A549 (cell line): Measurements from ENCODE around the gene DXO. TPM values are rescaled to one million over a fixed set of nuclear protein-coding genes. Genes with fewer than 3 reads are reported as not detected.

ENCODE experiments used
- ATAC-seq, 2 experiments: fragments of 200-7000 bp in 1 of 2; fragments of >200 bp in 1 of 2; cut with Nextera tagmentation in 1 of 2; cut with Tn5 transposase in 1 of 2; 3 replicates each; pipeline versions ENCODE4 v1.8.0 to v1.9.1; 2018 to 2020; ENCODE audit warnings: mild to moderate bottlenecking in 1 of 2, moderate library complexity in 1 of 2
- CTCF ChIA-PET: fragments of 300-600 bp; sonication (Branson Sonifier 250); formaldehyde crosslinking; extraction: SDS; loops from one replicate; lab custom pipeline; 2021; ENCODE audit warnings: antibody characterized with exemption, inconsistent platforms; lab: Yijun Ruan, JAX
- POLR2A ChIA-PET: fragments of 350-600 bp; formaldehyde crosslinking; extraction: SDS; loops from one replicate; lab custom pipeline; 2021; ENCODE audit warnings: antibody characterized with exemption, inconsistent platforms; lab: Yijun Ruan, JAX
- DNase-seq, 2 experiments: peaks; one replicate each; pipeline versions ENCODE4 v3.0.0 to v3.0.0-alpha.2; 2011 to 2016; ENCODE audit warnings: low read depth in 1 of 2, low spot score in 1 of 2
- FAIRE-seq: peaks from 2 replicates; lab custom pipeline; 2011; peaks lifted over from hg19 to GRCh38; lab: Jason Lieb, UNC
- H3K27ac ChIP-seq, 2 experiments: fragments of >200 bp; sonication (Bioruptor Twin); formaldehyde crosslinking; 3 replicates each; pipeline ENCODE4 v1.5.1; 2016 to 2017
- H3K4me1 ChIP-seq: fragments of >200 bp; sonication (Bioruptor Twin); formaldehyde crosslinking; 3 replicates; pipeline ENCODE4 v1.6.1; 2016
- H3K4me2 ChIP-seq: fragments of >200 bp; sonication (Bioruptor Twin); formaldehyde crosslinking; 3 replicates; pipeline ENCODE4 v1.6.1; 2016
- H3K4me3 ChIP-seq: fragments of >200 bp; sonication (Bioruptor Twin); formaldehyde crosslinking; 3 replicates; pipeline ENCODE4 v1.5.1; 2016
- H3K9me3 ChIP-seq: fragments of >200 bp; sonication (Bioruptor Twin); formaldehyde crosslinking; 3 replicates; pipeline ENCODE4 v1.6.1; 2016
- BCL3 ChIP-seq: fragments of >200 bp; sonication (Bioruptor Twin); formaldehyde crosslinking; IDR thresholded peaks from 3 replicates; pipeline ENCODE4 v1.6.1; 2016
- CBX8 ChIP-seq: fragments of 200-600 bp; sonication (generic); IDR thresholded peaks from 2 replicates; pipeline ENCODE4 v1.6.1; 2016
- EHMT2 ChIP-seq: fragments of 200-600 bp; sonication (generic); IDR thresholded peaks from 2 replicates; pipeline ENCODE4 v1.6.1; 2016; ENCODE audit warnings: antibody characterized with exemption, low read depth, mild to moderate bottlenecking, moderate library complexity
- GATA3 ChIP-seq: IDR thresholded peaks from 2 replicates; pipeline ENCODE4 v1.6.1; 2012; ENCODE audit warnings: borderline replicate concordance
- HDAC2 ChIP-seq: fragments of 200-600 bp; sonication (generic); IDR thresholded peaks from 2 replicates; pipeline ENCODE4 v1.6.1; 2016
- HES2 ChIP-seq: fragments of >200 bp; sonication (Bioruptor Twin); formaldehyde crosslinking; IDR thresholded peaks from 2 replicates; pipeline ENCODE4 v1.6.1; 2016
- HMGXB4 ChIP-seq: fragments of 250-450 bp; sonication (Bioruptor Pico); IDR thresholded peaks from 2 replicates; pipeline ENCODE4 v1.5.0; 2021; ENCODE audit warnings: mild to moderate bottlenecking, moderate library complexity, borderline replicate concordance
- KDM1A ChIP-seq: fragments of 200-600 bp; sonication (generic); IDR thresholded peaks from 2 replicates; pipeline ENCODE4 v1.6.1; 2016; ENCODE audit warnings: low read depth, mild to moderate bottlenecking
- NFE2L2 ChIP-seq: fragments of 150-350 bp; conservative IDR thresholded peaks from 2 replicates; pipeline ENCODE4 v1.6.1; 2014; ENCODE audit warnings: low read length
- PBX3 ChIP-seq: IDR thresholded peaks from 2 replicates; pipeline ENCODE4 v1.6.1; 2012
- PHF8 ChIP-seq: fragments of 200-600 bp; sonication (generic); IDR thresholded peaks from 2 replicates; pipeline ENCODE4 v1.6.1; 2016; ENCODE audit warnings: low read depth, mild to moderate bottlenecking, antibody characterized with exemption, moderate library complexity, borderline replicate concordance
- RAD21 ChIP-seq, 2 experiments: fragments of >200 bp in 1 of 2; sonication (Bioruptor Twin) in 1 of 2; formaldehyde crosslinking in 1 of 2; IDR thresholded peaks in 1 of 2; conservative IDR thresholded peaks in 1 of 2; 2 replicates in 1 of 2; 3 replicates in 1 of 2; pipeline ENCODE4 v1.6.1; 2012 to 2018; ENCODE audit warnings: inconsistent platforms in 1 of 2
- RCOR1 ChIP-seq: fragments of 150-350 bp; IDR thresholded peaks from 2 replicates; pipeline ENCODE4 v1.6.1; 2014; ENCODE audit warnings: antibody characterized with exemption, low read length, low read depth
- REST ChIP-seq: fragments of 200-600 bp; sonication (generic); IDR thresholded peaks from 2 replicates; pipeline ENCODE4 v1.6.1; 2016; ENCODE audit warnings: antibody characterized with exemption, mild to moderate bottlenecking, moderate library complexity
- SMC3 ChIP-seq: fragments of >200 bp; sonication (Bioruptor Twin); formaldehyde crosslinking; IDR thresholded peaks from 3 replicates; pipeline ENCODE4 v1.6.1; 2018; ENCODE audit warnings: inconsistent platforms
- TFCP2L1 ChIP-seq: fragments of 250-450 bp; sonication (Bioruptor Pico); IDR thresholded peaks from 2 replicates; pipeline ENCODE4 v1.5.0; 2021; ENCODE audit warnings: mild to moderate bottlenecking
- USF2 ChIP-seq: fragments of 450-650 bp; IDR thresholded peaks from 2 replicates; pipeline ENCODE4 v1.6.1; 2014; ENCODE audit warnings: antibody characterized with exemption
- ZFP36 ChIP-seq: fragments of 450-650 bp; IDR thresholded peaks from 2 replicates; pipeline ENCODE4 v1.6.1; 2014; ENCODE audit warnings: borderline replicate concordance; ENCODE audit not compliant: partially characterized antibody
- WGBS: methylation state at CpG from one replicate; pipeline ENCODE4 v1.1.6; 2017; ENCODE audit errors: missing lambda C conversion rate; 5-methylcytosine and 5-hydroxymethylcytosine counted together
- polyA plus RNA-seq, 4 experiments: library from polyadenylated mRNA; depleted of rRNA in 3 of 4; stranded (reverse); fragments of >200 nt; fragmentation: RNase III in 1 of 4; extraction: RNeasy Plus Mini Kit Qiagen cat#74134 plus additional on column Dnase treatment in 1 of 4; gene quantifications; 2 replicates in 3 of 4; 3 replicates in 1 of 4; pipeline ENCODE4 v1.2.3, GENCODE V29; 2011 to 2017

DXO gene
- polyA plus RNA-seq, 2 of the 4 experiments (the other 2 are of a cell fraction): 12.7 to 15.6 TPM

GRCh38 chr6:31972709-31973350 is 892 bp upstream of the DXO start:
- peak overlapping the region; percentile 87 for H3K4me2 ChIP-seq
- FAIRE-seq (no peak), ATAC-seq (no peak; a peak in 1 of 6 replicates)

GRCh38 chr6:31971279-31971992 is 502 bp downstream of the DXO start:
- 0 out of 2 replicates have a peak, but pooled peaks have one; percentile 27 for TF ChIP-seq GATA3
- TF ChIP-seq NFE2L2: no peak
- TF ChIP-seq RCOR1: no peak
- TF ChIP-seq EHMT2: no peak
- H3K4me1 ChIP-seq: peaks cover 17% of the 10 kb centered on the region; the same call in 1 of the 3 replicates
- peak overlapping the region; percentile 96 for H3K4me2 ChIP-seq
- H3K9me3 ChIP-seq: no peaks in the 10 kb centered on the region
- ChIA-PET POLR2A (interaction anchor here (1.1 to 1.8 kb wide), 3 partner anchors 13 to 136 kb away, joined by 6 to 13 read pairs (median 9); partner anchors contain the start of genes NELFE and SKIC2), CTCF (interaction anchor here (0.5 to 2.1 kb wide), 5 partner anchors 12 to 124 kb away, joined by 3 to 10 read pairs (median 6); partner anchors contain the start of gene SKIC2)
- peak; percentile 30 to 40 for ATAC-seq
- H3K4me3 ChIP-seq: peak overlapping the region; percentile 72
- H3K27ac ChIP-seq: peak overlapping the region; percentile 89 to 93
- FAIRE-seq: no peak
- WGBS: 8% methylated on average over 13 of the region's 29 CpGs
- DNase-seq: no peak

More at GRCh38 chr6:31972709-31973350, 892 bp upstream of the DXO start:
- no peak for TF ChIP-seq RAD21 (conservative IDR thresholded peaks at IDR 0.05 in 1 of 2, IDR thresholded peaks at IDR 0.05 in 1 of 2)
- TF ChIP-seq PHF8: 0 out of 2 replicates have a peak, but pooled peaks have one; percentile 20
- TF ChIP-seq, all 56 proteins: peak for 1
- ChIA-PET CTCF (interaction anchor here (1.3 to 2.2 kb wide), 3 partner anchors 16 to 21 kb away, joined by 5 to 10 read pairs (median 6); no protein-coding TSS in a partner anchor), POLR2A (interaction anchor here (0.5 to 1.8 kb wide), 2 partner anchors 14 to 155 kb away, joined by 3 to 13 read pairs; partner anchors contain the start of genes ATF6B, NELFE and SKIC2)
- H3K9me3 ChIP-seq: no peaks in the 10 kb centered on the region
- peak overlapping the region; percentile 89 to 93 for H3K27ac ChIP-seq
- H3K4me1 ChIP-seq: peaks cover 17% of the 10 kb centered on the region; the same call in 1 of the 3 replicates
- WGBS: 14% methylated on average over 9 of the region's 19 CpGs
- no peak for DNase-seq
- H3K4me3 ChIP-seq: peak overlapping the region; percentile 72

GRCh38 chr6:31970604-31971271 is 1.2 kb downstream of the DXO start:
- Histone ChIP-seq H3K4me1 (peaks cover 17% of the 10 kb centered on the region; the same call in 1 of the 3 replicates), H3K4me2 (peak overlapping the region; percentile 96), H3K27ac (peak overlapping the region; percentile 89 to 93), H3K9me3 (no peaks in the 10 kb centered on the region), H3K4me3 (peak overlapping the region; percentile 72)
- ATAC-seq (no peak), FAIRE-seq (no peak), DNase-seq (no peak)
- TF ChIP-seq ZFP36: no peak
- no peak for TF ChIP-seq SMC3
- TF ChIP-seq PBX3: no peak
- TF ChIP-seq CBX8: no peak
- no peak for TF ChIP-seq KDM1A
- TF ChIP-seq RAD21 (conservative IDR thresholded peaks at IDR 0.05 in 1 of 2, IDR thresholded peaks at IDR 0.05 in 1 of 2): no peak
- TF ChIP-seq REST: no peak
- TF ChIP-seq BCL3: no peak
- no peak for TF ChIP-seq PHF8
- TF ChIP-seq HDAC2: no peak
- no peak for TF ChIP-seq HMGXB4 (CRISPR knock-in tag)
- TF ChIP-seq USF2: no peak
- no peak for TF ChIP-seq HES2
- TF ChIP-seq TFCP2L1 (CRISPR knock-in tag): no peak
- ChIA-PET POLR2A (interaction anchor here (1.2 to 1.8 kb wide), 2 partner anchors 12 to 18 kb away, joined by 6 to 13 read pairs; partner anchors contain the start of genes NELFE and SKIC2), CTCF (interaction anchor here (0.6 to 2.1 kb wide), 2 partner anchors 19 to 350 kb away, joined by 3 to 9 read pairs; partner anchors contain the start of gene PRRC2A)
- 82% methylated on average over 17 of the region's 18 CpGs for WGBS
